Naive B cell (primary cell): Measurements from ENCODE around the gene NFATC3. TPM values are rescaled to one million over a fixed set of nuclear protein-coding genes. Genes with fewer than 3 reads are reported as not detected.

Source experiments
- ATAC-seq, 2 donors: fragments of 150-1000 bp; cut with Tn5 transposase; 2 replicates each; pipeline ENCODE4 v1.10.0; 2021; ENCODE audit warnings: low read depth in 2 of 2, mild to moderate bottlenecking in 2 of 2, moderate library complexity in 2 of 2
- DNase-seq: peaks from one replicate; pipeline ENCODE4 v3.0.0; 2022
- H3K27ac Mint-ChIP-seq, 6 donors: one replicate each; pipeline ENCODE4 v1.8.0; 2020 to 2022; ENCODE audit warnings: mild to moderate bottlenecking in 6 of 6, mixed read lengths in 6 of 6, moderate library complexity in 5 of 6, inconsistent platforms in 2 of 6
- H3K27me3 Mint-ChIP-seq, 3 donors: one replicate each; pipeline ENCODE4 v1.8.0; 2021 to 2022; ENCODE audit warnings: mixed read lengths in 3 of 3, mild to moderate bottlenecking in 1 of 3
- H3K36me3 Mint-ChIP-seq, 2 donors: one replicate each; pipeline ENCODE4 v1.8.0; 2020 to 2022; ENCODE audit warnings: mixed read lengths in 2 of 2, inconsistent platforms in 1 of 2, mild to moderate bottlenecking in 1 of 2
- H3K4me1 Mint-ChIP-seq, 3 donors: one replicate each; pipeline ENCODE4 v1.8.0; 2020 to 2022; ENCODE audit warnings: mixed read lengths in 3 of 3, inconsistent platforms in 1 of 3, mild to moderate bottlenecking in 1 of 3, moderate library complexity in 1 of 3
- H3K4me3 Mint-ChIP-seq, 8 donors: one replicate each; pipeline ENCODE4 v1.8.0; 2020 to 2022; ENCODE audit warnings: mild to moderate bottlenecking in 8 of 8, mixed read lengths in 8 of 8, moderate library complexity in 8 of 8, inconsistent platforms in 2 of 8
- H3K9me3 Mint-ChIP-seq, 7 donors: one replicate each; pipeline ENCODE4 v1.8.0; 2020 to 2022; ENCODE audit warnings: mixed read lengths in 7 of 7, mild to moderate bottlenecking in 5 of 7, inconsistent platforms in 2 of 7, moderate library complexity in 1 of 7
- polyA plus RNA-seq, 6 donors: library from polyadenylated mRNA; unstranded; fragments of 300-500 nt; fragmentation: Illumina TruSeq; gene quantifications; one replicate each; pipeline ENCODE4 v1.2.3, GENCODE V29; 2021; ENCODE audit warnings: low read depth in 6 of 6

Gene NFATC3
- polyA plus RNA-seq, 6 donors from 2014 or later: 74.8 to 147 (median 96.7) TPM

DNA sequence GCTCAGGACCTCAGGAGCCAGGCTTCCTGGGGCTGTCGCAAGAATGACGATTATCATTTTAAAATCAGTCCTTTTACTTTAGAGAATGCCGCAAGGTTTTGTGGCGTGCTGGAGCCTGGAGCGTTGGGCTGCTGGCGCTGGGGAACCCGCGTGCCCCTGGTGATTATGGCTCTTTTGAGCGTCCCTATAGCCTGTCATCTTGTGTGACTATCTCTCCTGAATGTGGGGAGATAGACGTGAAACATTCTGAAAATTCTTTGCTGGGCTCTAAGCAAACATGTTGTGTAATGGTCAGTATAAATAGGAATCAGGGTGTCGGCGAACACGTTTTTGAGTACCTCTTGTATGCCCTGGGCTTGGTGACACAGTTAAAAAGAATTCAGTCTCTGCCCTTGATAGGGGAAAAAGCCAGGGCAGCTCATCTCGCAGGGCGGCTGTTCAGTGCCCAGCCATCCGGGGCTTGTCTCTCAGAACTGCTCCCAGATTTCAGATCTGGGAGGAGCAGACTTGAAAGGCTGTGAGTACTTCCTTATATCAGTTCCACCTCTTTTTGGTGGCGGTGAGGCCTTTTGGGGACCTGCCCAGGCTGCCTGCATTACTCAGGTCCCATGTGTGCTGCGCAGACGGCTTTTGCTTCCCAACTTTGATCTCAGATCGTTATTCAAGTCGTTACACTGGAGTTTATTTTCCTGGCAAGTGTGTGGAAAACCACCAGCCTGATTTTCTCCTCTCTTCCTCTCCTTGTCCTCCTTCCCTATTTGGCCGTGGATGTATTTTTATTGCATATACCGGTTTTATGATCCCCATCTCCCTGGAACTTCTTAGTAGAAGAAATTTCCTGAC, 180.1 kb downstream of the NFATC3 start:
- peak overlapping the region; percentile 88 to 99 (median 96) for H3K4me3 Mint-ChIP-seq
- peaks cover 0 to 6% of the 10 kb centered on the region in 2 donors for H3K36me3 Mint-ChIP-seq
- H3K27me3 Mint-ChIP-seq: no peaks in the 10 kb centered on the region
- peak overlapping the region; percentile 96 to 99 (median 98) for H3K27ac Mint-ChIP-seq
- H3K4me1 Mint-ChIP-seq: peaks cover 37 to 58% (median 58%) of the 10 kb centered on the region in 3 donors
- H3K9me3 Mint-ChIP-seq: no peaks in the 10 kb centered on the region
- ATAC-seq (peak; percentile 10 to 11), DNase-seq (no peak)

DNA sequence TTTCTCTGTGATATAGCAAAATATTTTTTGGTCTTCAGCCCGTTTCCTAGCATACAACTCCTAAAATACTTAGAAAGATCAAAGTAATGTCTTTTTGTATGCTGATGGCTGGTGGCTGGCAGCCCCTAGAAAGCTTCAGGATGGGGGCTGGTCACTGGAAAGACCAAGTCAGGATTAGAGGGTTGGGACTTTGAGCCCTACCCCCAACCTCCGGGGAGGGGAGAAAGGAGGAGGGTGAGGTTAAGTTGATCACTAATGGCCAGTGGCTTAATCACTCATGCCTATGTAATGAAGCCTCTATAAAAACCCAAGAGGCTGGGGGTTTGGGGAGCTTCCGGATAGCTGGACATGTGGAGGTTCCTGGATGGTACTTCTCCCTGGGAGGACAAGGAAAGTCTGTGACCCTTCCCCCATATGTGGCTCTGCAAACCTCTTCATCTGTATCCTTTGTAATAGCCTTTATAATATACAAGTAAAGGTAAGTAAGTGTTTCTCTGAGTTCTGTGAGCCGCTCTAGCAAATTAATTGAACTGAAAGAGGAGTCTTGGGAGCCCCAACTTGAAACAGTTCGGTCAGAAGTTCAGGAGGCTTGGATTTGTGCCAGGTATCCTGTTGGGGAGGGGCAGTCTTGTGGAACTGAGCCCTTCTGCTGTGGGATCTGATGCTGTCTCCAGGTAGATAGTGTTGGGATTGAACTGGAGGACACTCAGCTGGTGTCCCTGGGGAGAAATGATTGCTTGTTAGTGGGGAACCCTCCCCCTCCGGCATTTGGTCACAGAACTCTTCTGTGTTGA, 182.6 kb downstream of the NFATC3 start:
- H3K36me3 Mint-ChIP-seq: peaks cover 0 to 6% of the 10 kb centered on the region in 2 donors
- no peaks in the 10 kb centered on the region for H3K27me3 Mint-ChIP-seq
- H3K27ac Mint-ChIP-seq: peak overlapping the region in 3 of 6 donors; percentile 3 to 70 (median 47)
- ATAC-seq: no peak
- no peak for DNase-seq
- peak overlapping the region in 1 of 8 donors; percentile 30 for H3K4me3 Mint-ChIP-seq
- H3K4me1 Mint-ChIP-seq: peaks cover 42 to 64% (median 60%) of the 10 kb centered on the region in 3 donors
- no peaks in the 10 kb centered on the region for H3K9me3 Mint-ChIP-seq

DNA sequence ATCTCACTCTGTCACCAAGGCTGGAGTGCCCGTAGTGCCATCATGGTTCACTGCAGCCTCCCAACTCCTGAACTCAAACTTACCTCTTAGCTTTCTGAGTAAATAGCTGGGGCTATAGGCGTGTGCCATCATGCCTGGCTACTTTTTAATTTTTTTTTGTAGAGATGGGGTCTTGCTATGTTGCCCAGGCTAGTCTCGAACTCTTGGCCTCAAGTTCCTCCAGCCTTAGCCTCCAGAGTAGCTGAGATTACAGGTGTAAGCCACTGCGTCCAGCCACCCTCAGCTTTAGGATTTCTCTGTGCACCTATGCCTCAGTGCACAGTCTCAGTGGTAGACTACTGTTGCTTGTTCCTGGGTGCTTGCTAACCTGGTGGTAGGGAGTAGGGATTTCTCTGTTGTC, 184.6 kb downstream of the NFATC3 start:
- Mint-ChIP-seq H3K4me3 (no peak overlapping the region), H3K4me1 (peaks cover 41 to 71% (median 64%) of the 10 kb centered on the region in 3 donors), H3K27me3 (no peaks in the 10 kb centered on the region), H3K36me3 (peaks cover 5 to 6% of the 10 kb centered on the region in 2 donors), H3K27ac (peak overlapping the region in 4 of 6 donors; percentile 61 to 74 (median 65)), H3K9me3 (no peaks in the 10 kb centered on the region)
- no peak for ATAC-seq
- DNase-seq: no peak

DNA sequence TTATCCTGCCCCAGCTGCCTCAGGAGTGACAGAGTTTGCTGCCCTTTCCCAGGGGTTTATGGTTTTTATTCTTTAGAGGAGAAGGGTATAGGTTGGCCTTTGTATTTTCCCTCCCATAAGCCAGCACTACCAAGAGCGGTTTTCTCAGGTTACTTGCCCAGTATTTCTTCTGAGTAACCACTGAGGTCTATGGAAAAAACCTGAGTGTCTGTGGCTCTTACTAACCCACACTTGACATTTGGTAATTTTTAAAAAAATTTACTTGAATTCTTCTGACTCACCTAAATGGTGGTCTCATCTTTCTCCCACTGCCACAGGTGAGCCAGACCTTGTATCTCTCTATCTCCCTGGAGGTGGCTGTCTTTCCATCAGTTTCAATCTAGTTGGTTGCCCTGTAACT, 185.2 kb downstream of the NFATC3 start:
- Mint-ChIP-seq H3K4me3 (peak overlapping the region in 1 of 8 donors; percentile 10), H3K36me3 (peaks cover 5 to 6% of the 10 kb centered on the region in 2 donors), H3K27me3 (no peaks in the 10 kb centered on the region), H3K9me3 (no peaks in the 10 kb centered on the region), H3K4me1 (peaks cover 36 to 72% (median 64%) of the 10 kb centered on the region in 3 donors), H3K27ac (peak overlapping the region in 3 of 6 donors; percentile 21 to 61 (median 29))
- no peak for ATAC-seq
- no peak for DNase-seq

DNA sequence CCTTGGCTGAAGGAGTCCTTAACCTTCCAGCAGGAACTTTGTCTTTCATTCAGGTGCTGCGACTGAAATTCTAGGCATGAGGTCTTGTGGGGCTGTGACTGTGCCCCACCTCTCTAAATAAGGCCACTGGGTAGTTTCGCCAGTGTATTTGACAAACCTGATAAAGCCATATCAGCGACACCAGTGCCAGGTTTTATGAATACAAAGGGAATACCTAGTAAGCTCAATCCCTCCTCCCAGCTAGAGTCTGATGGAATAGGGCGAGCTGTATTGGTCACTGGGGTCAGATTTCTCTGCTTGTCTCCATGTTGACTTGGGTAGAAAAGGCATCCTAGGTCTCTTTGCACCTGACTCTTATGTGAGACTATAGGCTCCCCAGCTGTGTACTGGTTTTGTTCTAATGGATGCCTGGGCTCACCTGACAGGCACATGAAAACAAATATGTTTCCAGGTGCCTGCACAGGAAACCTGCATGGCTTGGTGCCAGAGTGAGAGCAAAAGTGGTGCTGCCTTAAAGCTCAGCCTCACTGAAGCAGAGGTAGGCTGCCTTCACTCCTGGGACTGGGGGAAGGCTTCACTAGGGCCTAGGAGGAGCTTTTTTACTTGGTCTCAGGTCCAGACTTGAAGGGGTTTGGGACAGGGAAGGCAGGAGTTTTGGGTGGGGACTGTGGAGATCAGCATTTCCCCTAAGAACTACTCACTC, 187.5 kb downstream of the NFATC3 start:
- Mint-ChIP-seq H3K27me3 (no peaks in the 10 kb centered on the region), H3K27ac (peak overlapping the region in 5 of 6 donors; percentile 12 to 87 (median 68)), H3K4me1 (peaks cover 38 to 73% (median 60%) of the 10 kb centered on the region in 3 donors), H3K36me3 (peaks cover 5 to 6% of the 10 kb centered on the region in 2 donors), H3K4me3 (peak overlapping the region in 5 of 8 donors; percentile 6 to 82 (median 33)), H3K9me3 (no peaks in the 10 kb centered on the region)
- no peak for DNase-seq
- ATAC-seq: peak; percentile 39 to 45

DNA sequence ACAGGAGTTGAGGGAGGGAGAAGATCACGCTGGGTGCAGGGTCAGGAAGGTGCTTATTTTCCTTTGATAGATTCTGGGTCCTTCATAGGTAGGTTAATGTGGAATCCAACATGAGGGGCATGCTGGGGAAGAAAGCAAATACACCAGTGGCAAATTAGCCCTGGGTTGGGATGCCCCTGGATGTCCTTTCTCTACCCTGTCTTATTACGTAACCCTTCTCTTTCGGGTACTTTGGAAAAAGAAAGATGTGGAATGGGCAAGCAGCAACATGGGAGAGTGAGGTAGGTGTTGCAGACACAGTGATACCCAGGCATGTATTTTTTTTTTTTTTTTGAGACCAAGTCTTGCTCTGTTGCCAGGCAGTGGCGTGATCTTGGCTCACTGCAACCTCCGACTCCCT, 188.3 kb downstream of the NFATC3 start:
- Mint-ChIP-seq H3K4me1 (peaks cover 38 to 66% (median 55%) of the 10 kb centered on the region in 3 donors), H3K36me3 (peaks cover 5 to 6% of the 10 kb centered on the region in 2 donors), H3K9me3 (no peaks in the 10 kb centered on the region), H3K27me3 (no peaks in the 10 kb centered on the region), H3K27ac (peak overlapping the region in 5 of 6 donors; percentile 12 to 87 (median 48)), H3K4me3 (peak overlapping the region in 6 of 8 donors; percentile 5 to 82 (median 44))
- DNase-seq: no peak
- no peak for ATAC-seq

DNA sequence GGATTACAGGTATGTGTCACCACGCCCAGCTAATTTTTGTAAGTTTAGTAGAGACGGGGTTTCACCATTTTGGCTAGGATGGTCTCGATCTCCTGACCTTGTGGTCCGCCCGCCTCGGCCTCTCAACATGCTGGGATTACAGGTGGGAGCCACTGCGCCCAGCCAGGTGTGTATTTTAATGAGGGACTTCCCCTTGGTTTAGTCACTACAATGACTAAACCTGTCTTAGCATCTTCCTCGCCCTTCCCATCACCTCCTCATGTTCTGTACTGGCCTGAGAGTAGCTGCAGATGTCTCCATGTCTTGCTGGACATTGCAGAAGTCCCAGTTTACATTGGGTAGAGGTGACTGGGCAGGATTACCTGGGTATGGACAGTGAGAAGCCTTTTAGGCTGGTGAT, 188.7 kb downstream of the NFATC3 start:
- Mint-ChIP-seq H3K27me3 (no peaks in the 10 kb centered on the region), H3K4me3 (peak overlapping the region in 4 of 8 donors; percentile 19 to 51 (median 28)), H3K27ac (peak overlapping the region in 2 of 6 donors; percentile 12 to 38), H3K36me3 (peaks cover 5 to 6% of the 10 kb centered on the region in 2 donors), H3K4me1 (peaks cover 38 to 66% (median 55%) of the 10 kb centered on the region in 3 donors), H3K9me3 (no peaks in the 10 kb centered on the region)
- DNase-seq: no peak
- ATAC-seq: no peak

DNA sequence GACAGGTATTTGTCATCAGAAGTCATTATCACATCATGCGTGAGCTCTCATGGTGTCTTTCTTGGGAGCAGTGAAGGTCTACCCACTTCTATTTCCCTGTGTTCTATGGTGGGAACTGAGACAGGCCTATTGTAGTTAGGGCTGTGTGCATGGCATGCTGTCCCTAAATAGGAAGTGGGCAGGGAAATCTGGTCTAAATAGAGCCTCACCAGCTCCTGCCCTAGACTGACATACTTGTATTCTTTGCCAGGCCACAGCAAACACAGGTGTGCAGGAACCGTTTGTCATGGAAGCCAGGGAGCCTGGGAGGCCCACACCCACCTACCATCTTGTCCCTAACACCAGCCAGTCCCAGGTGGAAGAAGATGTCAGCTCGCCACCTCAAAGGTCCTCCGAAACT, 189.3 kb downstream of the NFATC3 start:
- Mint-ChIP-seq H3K36me3 (peaks cover under 1 to 5% of the 10 kb centered on the region in 2 donors), H3K4me3 (peak overlapping the region in 2 of 8 donors; percentile 16 to 19), H3K4me1 (peaks cover 33 to 61% (median 49%) of the 10 kb centered on the region in 3 donors), H3K27me3 (no peaks in the 10 kb centered on the region), H3K27ac (no peak overlapping the region), H3K9me3 (no peaks in the 10 kb centered on the region)
- DNase-seq (no peak), ATAC-seq (no peak)

DNA sequence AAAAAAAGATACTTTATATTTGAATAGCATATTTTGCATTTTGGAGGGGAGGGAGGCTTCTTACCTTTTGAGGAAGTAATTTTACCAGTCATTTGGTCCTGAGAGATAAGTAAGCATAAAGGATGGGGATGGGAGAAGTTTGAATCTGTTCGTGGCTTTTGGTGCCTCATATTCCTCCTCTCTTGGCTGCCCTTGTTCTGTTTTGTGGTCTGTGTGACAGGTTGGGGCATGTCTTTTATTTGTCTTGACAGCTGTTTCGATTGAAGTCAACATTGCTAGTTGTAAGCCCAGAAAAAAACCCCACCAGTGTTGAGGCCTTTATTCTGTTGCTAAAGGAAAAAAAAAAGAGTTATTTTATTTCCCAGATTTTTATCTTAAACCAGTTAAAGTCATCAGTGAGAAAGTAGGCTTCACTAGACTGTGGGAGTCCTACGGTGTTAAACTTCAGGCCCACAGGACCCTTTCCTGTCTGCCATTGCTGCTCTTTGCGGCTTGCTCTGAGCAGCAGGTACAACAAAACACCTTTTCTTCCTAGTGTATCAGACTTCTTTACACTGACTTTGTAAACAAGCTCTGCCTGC, 190.5 kb downstream of the NFATC3 start:
- DNase-seq: no peak
- H3K27ac Mint-ChIP-seq: peak overlapping the region; percentile 4 to 91 (median 72)

DNA sequence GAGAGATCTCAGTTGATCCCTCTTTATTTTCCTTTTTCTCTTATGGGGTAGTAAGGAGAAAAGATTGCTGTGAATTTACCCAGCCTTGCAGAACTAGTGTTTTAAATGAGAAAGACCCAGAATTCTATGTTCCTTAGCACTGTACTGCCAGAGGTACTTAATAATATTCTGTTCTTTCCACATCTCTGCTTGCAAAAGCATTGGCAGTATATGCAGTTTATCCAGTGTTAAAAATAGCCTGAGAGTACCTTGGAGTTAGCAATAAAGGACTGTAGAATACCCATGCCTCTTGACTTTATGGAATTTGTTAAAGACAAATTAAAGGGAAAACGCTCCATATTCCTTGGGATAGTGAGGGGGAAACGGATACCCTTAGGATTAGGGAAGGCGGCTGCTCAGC, 191.1 kb downstream of the NFATC3 start:
- Mint-ChIP-seq H3K4me1 (peaks cover 38 to 62% (median 51%) of the 10 kb centered on the region in 3 donors), H3K9me3 (no peaks in the 10 kb centered on the region), H3K4me3 (peak overlapping the region in 5 of 8 donors; percentile 37 to 73 (median 48)), H3K27ac (peak overlapping the region in 5 of 6 donors; percentile 30 to 91 (median 78)), H3K36me3 (peaks cover 7 to 8% of the 10 kb centered on the region in 2 donors), H3K27me3 (no peaks in the 10 kb centered on the region)
- DNase-seq: no peak
- no peak for ATAC-seq

More for the DNA sequence above, 190.5 kb downstream of the NFATC3 start:
- peaks cover 5 to 7% of the 10 kb centered on the region in 2 donors for H3K36me3 Mint-ChIP-seq
- peak; percentile 72 to 81 for ATAC-seq
- no peaks in the 10 kb centered on the region for H3K27me3 Mint-ChIP-seq
- H3K9me3 Mint-ChIP-seq: no peaks in the 10 kb centered on the region
- H3K4me1 Mint-ChIP-seq: peaks cover 33 to 63% (median 48%) of the 10 kb centered on the region in 3 donors
- peak overlapping the region in 7 of 8 donors; percentile 37 to 73 (median 54) for H3K4me3 Mint-ChIP-seq
